ENCODE measurements around the gene OLIG3.

DNA sequence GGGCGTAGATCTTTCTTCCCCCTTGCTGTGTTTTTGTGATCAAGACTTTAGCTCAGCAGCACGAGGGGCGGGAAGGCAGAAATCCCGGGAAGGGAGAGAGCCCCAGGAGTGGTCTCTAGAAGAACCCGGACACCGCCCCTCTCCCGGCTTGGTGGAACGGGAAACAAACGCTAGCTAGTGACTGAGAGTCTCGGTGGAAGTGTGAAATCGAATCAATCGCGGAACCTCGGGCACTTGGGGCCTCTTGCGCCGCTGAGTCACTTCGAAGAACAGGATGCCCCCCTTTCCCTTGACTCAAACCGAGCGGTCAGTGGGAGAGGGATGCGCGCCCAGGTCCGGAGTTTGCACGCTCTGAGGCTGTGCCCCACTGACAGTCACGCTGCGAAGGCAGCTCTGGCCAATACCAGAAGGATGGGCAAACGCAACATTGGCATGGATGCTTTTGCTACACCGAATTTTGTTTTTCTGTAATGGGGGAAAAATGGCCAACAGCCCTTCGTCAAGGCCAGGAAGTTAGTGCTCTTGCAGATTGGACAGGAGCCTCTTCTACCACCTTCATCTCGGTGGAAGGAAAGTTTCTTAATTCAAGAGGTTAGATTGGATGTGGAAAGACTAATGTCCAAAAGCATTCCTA is 1.6 kb upstream of the OLIG3 start:
- TF ChIP-seq, protein P1, sequence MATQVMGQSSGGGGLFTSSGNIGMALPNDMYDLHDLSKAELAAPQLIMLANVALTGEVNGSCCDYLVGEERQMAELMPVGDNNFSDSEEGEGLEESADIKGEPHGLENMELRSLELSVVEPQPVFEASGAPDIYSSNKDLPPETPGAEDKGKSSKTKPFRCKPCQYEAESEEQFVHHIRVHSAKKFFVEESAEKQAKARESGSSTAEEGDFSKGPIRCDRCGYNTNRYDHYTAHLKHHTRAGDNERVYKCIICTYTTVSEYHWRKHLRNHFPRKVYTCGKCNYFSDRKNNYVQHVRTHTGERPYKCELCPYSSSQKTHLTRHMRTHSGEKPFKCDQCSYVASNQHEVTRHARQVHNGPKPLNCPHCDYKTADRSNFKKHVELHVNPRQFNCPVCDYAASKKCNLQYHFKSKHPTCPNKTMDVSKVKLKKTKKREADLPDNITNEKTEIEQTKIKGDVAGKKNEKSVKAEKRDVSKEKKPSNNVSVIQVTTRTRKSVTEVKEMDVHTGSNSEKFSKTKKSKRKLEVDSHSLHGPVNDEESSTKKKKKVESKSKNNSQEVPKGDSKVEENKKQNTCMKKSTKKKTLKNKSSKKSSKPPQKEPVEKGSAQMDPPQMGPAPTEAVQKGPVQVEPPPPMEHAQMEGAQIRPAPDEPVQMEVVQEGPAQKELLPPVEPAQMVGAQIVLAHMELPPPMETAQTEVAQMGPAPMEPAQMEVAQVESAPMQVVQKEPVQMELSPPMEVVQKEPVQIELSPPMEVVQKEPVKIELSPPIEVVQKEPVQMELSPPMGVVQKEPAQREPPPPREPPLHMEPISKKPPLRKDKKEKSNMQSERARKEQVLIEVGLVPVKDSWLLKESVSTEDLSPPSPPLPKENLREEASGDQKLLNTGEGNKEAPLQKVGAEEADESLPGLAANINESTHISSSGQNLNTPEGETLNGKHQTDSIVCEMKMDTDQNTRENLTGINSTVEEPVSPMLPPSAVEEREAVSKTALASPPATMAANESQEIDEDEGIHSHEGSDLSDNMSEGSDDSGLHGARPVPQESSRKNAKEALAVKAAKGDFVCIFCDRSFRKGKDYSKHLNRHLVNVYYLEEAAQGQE (IDR thresholded peaks at IDR 0.05; ENCODE audit: insufficient replicate concordance, low read depth): no peak
- TF ChIP-seq, protein P2, sequence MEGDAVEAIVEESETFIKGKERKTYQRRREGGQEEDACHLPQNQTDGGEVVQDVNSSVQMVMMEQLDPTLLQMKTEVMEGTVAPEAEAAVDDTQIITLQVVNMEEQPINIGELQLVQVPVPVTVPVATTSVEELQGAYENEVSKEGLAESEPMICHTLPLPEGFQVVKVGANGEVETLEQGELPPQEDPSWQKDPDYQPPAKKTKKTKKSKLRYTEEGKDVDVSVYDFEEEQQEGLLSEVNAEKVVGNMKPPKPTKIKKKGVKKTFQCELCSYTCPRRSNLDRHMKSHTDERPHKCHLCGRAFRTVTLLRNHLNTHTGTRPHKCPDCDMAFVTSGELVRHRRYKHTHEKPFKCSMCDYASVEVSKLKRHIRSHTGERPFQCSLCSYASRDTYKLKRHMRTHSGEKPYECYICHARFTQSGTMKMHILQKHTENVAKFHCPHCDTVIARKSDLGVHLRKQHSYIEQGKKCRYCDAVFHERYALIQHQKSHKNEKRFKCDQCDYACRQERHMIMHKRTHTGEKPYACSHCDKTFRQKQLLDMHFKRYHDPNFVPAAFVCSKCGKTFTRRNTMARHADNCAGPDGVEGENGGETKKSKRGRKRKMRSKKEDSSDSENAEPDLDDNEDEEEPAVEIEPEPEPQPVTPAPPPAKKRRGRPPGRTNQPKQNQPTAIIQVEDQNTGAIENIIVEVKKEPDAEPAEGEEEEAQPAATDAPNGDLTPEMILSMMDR (IDR thresholded peaks at IDR 0.05; ENCODE audit: insufficient read depth, low read length): no peak
- no peak for TF ChIP-seq POLR2AphosphoS5 (IDR thresholded peaks at IDR 0.05; ENCODE audit: low read depth)
